Measurements from ENCODE around the gene NFIB.

Gene NFIB

GRCh38 chr9:14231196-14231990 lies 82.5 kb downstream of the NFIB start:
- no peak for TF ChIP-seq PAX5 (IDR thresholded peaks at IDR 0.05; ENCODE audit: insufficient read depth, low read length, severe bottlenecking)
- DNase-seq (ENCODE audit: insufficient read length, low spot score): no peak
- FAIRE-seq: no peak

DNA sequence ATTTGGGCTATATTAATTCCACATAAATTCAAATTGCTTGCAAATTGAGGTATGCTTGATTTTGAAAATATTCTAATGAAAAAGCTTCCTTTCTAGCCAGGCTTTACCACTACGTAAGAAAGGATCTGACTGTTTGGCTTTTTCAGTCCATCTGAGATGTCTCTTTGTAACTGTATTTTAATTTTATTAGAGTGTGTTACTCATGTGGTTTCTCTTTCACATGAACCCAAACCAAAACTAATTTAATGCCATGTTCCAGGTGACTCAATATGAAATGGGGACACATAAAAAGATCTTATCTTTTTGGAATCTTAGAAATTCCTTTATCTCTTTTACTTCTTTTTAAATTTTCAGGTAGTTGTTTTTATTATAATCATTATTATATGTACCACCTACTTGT lies 85.3 kb downstream of the NFIB start:
- TF ChIP-seq PAX5 (IDR thresholded peaks at IDR 0.05; ENCODE audit: insufficient read depth, low read length, severe bottlenecking): no peak
- TF ChIP-seq POLR2AphosphoS5 (IDR thresholded peaks at IDR 0.05; ENCODE audit: low read depth, low read length): no peak
- no peak for TF ChIP-seq POLR2A (IDR thresholded peaks at IDR 0.05; ENCODE audit: low read depth, low read length)
- TF ChIP-seq POU2F2 (IDR thresholded peaks at IDR 0.05; ENCODE audit: low read depth, low read length): no peak
- TF ChIP-seq SPI1 (IDR thresholded peaks at IDR 0.05; ENCODE audit: low read depth, low read length): no peak
- TF ChIP-seq TAF1 (IDR thresholded peaks at IDR 0.05; ENCODE audit: low read depth, low read length): no peak
- no peak for DNase-seq (ENCODE audit: insufficient read length, low spot score)
- no peak for FAIRE-seq

DNA sequence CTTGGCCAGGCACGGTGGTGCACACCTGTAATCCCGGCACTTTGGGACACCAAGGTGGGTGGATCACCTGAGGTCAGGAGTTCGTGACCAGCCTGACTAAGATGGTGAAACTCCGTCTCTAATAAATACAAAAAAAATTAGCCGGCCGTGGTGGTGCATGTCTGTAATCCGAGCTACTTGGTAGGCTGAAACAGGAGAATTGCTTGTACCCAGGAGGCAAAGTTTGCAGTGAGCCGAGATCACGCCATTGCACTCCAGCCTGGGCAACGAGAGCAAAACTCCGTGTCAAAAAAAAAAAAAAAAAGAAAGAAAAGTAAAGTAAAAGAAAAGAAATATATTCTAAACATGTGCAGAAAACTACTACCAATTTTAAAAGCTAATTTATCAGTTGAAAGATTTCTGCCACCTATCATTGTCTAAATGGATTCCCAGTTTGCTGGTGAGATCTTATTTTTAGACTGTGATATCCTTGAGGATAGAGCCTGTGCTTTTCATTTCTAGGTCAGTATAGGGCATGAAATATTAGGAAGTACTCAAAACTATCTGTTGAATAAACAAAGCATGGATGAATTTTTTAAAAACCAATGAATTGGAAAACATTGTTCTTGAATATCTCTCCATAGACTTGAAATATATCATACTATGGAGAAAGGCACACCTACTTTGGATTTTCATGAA lies 86.9 kb downstream of the NFIB start:
- TF ChIP-seq POU2F2 (IDR thresholded peaks at IDR 0.05; ENCODE audit: low read depth, low read length) (no peak), POLR2AphosphoS5 (IDR thresholded peaks at IDR 0.05; ENCODE audit: low read depth, low read length) (no peak), SPI1 (IDR thresholded peaks at IDR 0.05; ENCODE audit: low read depth, low read length) (no peak), POLR2A (IDR thresholded peaks at IDR 0.05; ENCODE audit: low read depth, low read length) (no peak), TAF1 (IDR thresholded peaks at IDR 0.05; ENCODE audit: low read depth, low read length) (no peak), PAX5 (IDR thresholded peaks at IDR 0.05; ENCODE audit: insufficient read depth, low read length, severe bottlenecking) (no peak)
- FAIRE-seq (no peak), DNase-seq (ENCODE audit: insufficient read length, low spot score) (no peak)

GRCh38 chr9:14223081-14223480 lies 90.9 kb downstream of the NFIB start:
- FAIRE-seq: no peak
- no peak for DNase-seq (ENCODE audit: insufficient read length, low spot score)
- TF ChIP-seq SPI1 (IDR thresholded peaks at IDR 0.05; ENCODE audit: low read depth, low read length) (no peak), POU2F2 (IDR thresholded peaks at IDR 0.05; ENCODE audit: low read depth, low read length) (no peak), PAX5 (IDR thresholded peaks at IDR 0.05; ENCODE audit: insufficient read depth, low read length, severe bottlenecking) (no peak), TAF1 (IDR thresholded peaks at IDR 0.05; ENCODE audit: low read depth, low read length) (no peak), POLR2AphosphoS5 (IDR thresholded peaks at IDR 0.05; ENCODE audit: low read depth, low read length) (no peak), POLR2A (IDR thresholded peaks at IDR 0.05; ENCODE audit: low read depth, low read length) (no peak)

DNA sequence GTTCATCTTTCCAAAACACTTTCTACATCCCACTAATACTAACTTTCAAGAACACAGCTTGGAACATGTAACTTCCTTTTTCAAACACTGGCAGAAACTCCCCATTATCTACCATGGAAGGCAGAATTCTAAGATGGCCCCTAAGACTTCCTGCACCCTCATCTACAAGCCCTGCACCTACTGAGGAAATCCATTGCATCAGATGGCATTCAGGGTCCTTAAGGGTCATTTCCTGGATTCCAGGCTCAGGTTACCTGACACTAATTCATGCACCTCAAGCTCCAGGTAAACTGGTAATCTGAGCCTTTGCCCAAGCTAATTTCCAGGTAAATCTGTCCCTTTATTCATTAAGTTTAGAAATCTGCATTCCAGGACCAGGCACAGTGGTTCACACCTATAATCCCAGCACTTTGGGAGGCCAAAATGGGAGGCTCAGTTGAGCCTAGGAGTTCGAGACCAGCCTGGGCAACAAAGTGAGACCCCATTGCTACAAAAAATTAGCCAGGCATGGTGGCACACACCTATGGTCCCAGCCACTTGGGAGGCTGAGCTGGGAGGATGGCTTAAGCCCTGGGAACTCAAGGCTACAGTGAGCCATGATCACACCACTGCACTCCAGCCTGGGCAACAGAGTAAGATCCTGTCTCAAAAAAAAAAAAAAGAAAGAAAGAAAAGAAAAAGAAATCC lies 91.6 kb downstream of the NFIB start:
- no peak for TF ChIP-seq PAX5 (IDR thresholded peaks at IDR 0.05; ENCODE audit: insufficient read depth, low read length, severe bottlenecking)
- TF ChIP-seq SPI1 (IDR thresholded peaks at IDR 0.05; ENCODE audit: low read depth, low read length): no peak
- no peak for TF ChIP-seq POLR2A (IDR thresholded peaks at IDR 0.05; ENCODE audit: low read depth, low read length)
- no peak for TF ChIP-seq POLR2AphosphoS5 (IDR thresholded peaks at IDR 0.05; ENCODE audit: low read depth, low read length)
- no peak for TF ChIP-seq POU2F2 (IDR thresholded peaks at IDR 0.05; ENCODE audit: low read depth, low read length)
- TF ChIP-seq TAF1 (IDR thresholded peaks at IDR 0.05; ENCODE audit: low read depth, low read length): no peak
- FAIRE-seq: no peak

DNA sequence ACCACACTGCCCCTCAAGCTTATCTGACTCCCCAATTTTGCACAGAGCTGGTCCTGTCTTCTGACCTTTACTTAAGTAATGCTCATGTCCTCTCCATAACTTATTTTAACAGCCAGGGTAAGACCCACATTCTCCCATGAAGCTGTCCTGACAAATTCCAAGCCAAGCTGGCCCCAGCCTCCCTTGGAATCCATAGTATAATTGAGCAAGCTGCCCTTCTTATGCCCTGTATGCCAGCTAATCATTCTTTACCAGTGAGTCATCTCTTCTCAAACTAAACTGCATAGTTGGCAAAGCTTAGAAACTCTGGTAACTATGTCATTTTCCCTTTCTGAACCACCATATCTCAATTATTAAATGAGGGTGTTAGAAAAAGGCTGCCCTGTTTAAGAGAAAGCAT lies 92.4 kb downstream of the NFIB start:
- TF ChIP-seq TAF1 (IDR thresholded peaks at IDR 0.05; ENCODE audit: low read depth, low read length) (no peak), POLR2A (IDR thresholded peaks at IDR 0.05; ENCODE audit: low read depth, low read length) (no peak), POLR2AphosphoS5 (IDR thresholded peaks at IDR 0.05; ENCODE audit: low read depth, low read length) (no peak)
- DNase-seq (ENCODE audit: insufficient read length, low spot score) (no peak), FAIRE-seq (no peak)

More for the DNA sequence above, 91.6 kb downstream of the NFIB start:
- DNase-seq (ENCODE audit: insufficient read length, low spot score): no peak

- TF ChIP-seq SPI1 (IDR thresholded peaks at IDR 0.05; ENCODE audit: low read depth, low read length) (no peak), POLR2A (IDR thresholded peaks at IDR 0.05; ENCODE audit: low read depth, low read length) (no peak), PAX5 (IDR thresholded peaks at IDR 0.05; ENCODE audit: insufficient read depth, low read length, severe bottlenecking) (no peak), POLR2AphosphoS5 (IDR thresholded peaks at IDR 0.05; ENCODE audit: low read depth, low read length) (no peak), POU2F2 (IDR thresholded peaks at IDR 0.05; ENCODE audit: low read depth, low read length) (no peak), TAF1 (IDR thresholded peaks at IDR 0.05; ENCODE audit: low read depth, low read length) (no peak)
- DNase-seq (ENCODE audit: insufficient read length, low spot score) (no peak), FAIRE-seq (no peak)
Observed at GRCh38 chr9:14221119-14221518, 92.8 kb downstream of the NFIB start.

GRCh38 chr9:14220256-14220655 lies 93.7 kb downstream of the NFIB start:
- TF ChIP-seq POU2F2 (IDR thresholded peaks at IDR 0.05; ENCODE audit: low read depth, low read length): no peak
- TF ChIP-seq SPI1 (IDR thresholded peaks at IDR 0.05; ENCODE audit: low read depth, low read length): no peak
- no peak for TF ChIP-seq POLR2AphosphoS5 (IDR thresholded peaks at IDR 0.05; ENCODE audit: low read depth, low read length)
- TF ChIP-seq POLR2A (IDR thresholded peaks at IDR 0.05; ENCODE audit: low read depth, low read length): no peak
- TF ChIP-seq TAF1 (IDR thresholded peaks at IDR 0.05; ENCODE audit: low read depth, low read length): no peak
- TF ChIP-seq PAX5 (IDR thresholded peaks at IDR 0.05; ENCODE audit: insufficient read depth, low read length, severe bottlenecking): no peak
- FAIRE-seq (no peak), DNase-seq (ENCODE audit: insufficient read length, low spot score) (no peak)

GRCh38 chr9:14219850-14220249 lies 94.1 kb downstream of the NFIB start:
- FAIRE-seq (no peak), DNase-seq (ENCODE audit: insufficient read length, low spot score) (no peak)
- TF ChIP-seq PAX5 (IDR thresholded peaks at IDR 0.05; ENCODE audit: insufficient read depth, low read length, severe bottlenecking) (no peak), POU2F2 (IDR thresholded peaks at IDR 0.05; ENCODE audit: low read depth, low read length) (no peak), TAF1 (IDR thresholded peaks at IDR 0.05; ENCODE audit: low read depth, low read length) (no peak), POLR2A (IDR thresholded peaks at IDR 0.05; ENCODE audit: low read depth, low read length) (no peak), POLR2AphosphoS5 (IDR thresholded peaks at IDR 0.05; ENCODE audit: low read depth, low read length) (no peak), SPI1 (IDR thresholded peaks at IDR 0.05; ENCODE audit: low read depth, low read length) (no peak)
